ENCODE data around the gene PRAC1. TPM values are rescaled to one million over a fixed set of nuclear protein-coding genes. Genes with fewer than 3 reads are reported as not detected.

PRAC1 gene
- total RNA-seq (2022; extraction: Qiagen RNA extraction) = not detected in 5 replicates

GRCh38 chr17:48722201-48722907 lies at the start of gene PRAC1:
TSS of gene PRAC1 (minus strand) at chr17:48722518. CDS start at chr17:48722392, 126 bp downstream.

GRCh38 chr17:48728232-48729231 lies 6.2 kb upstream of the PRAC1 start, which contains the start of gene HOXB13:
TSS of gene HOXB13 (minus strand) at chr17:48728750. CDS start at chr17:48728593, 157 bp downstream.

GRCh38 chr17:48722915-48723422 lies 651 bp upstream of the PRAC1 start, which contains the start of gene PRAC2:
TSS of gene PRAC2 (plus strand) at chr17:48723185. CDS start at chr17:48724411, 1,226 bp downstream.

Other genes starting within 250 kb of the PRAC1 start
- gene HOXB1, start 191.5 kb downstream of the PRAC1 start, total RNA-seq (2022; extraction: Qiagen RNA extraction) = not detected in 5 replicates
- 0.51 to 0.76 TPM (median 0.55 TPM) in 5 replicates for gene HOXB2, start 177.4 kb downstream of the PRAC1 start, total RNA-seq (2022; extraction: Qiagen RNA extraction)
- gene HOXB4, start 144.2 kb downstream of the PRAC1 start, total RNA-seq (2022; extraction: Qiagen RNA extraction) = 0.03 to 0.20 TPM (median 0.13 TPM) in 5 replicates
- gene HOXB3, start 132.3 kb downstream of the PRAC1 start, total RNA-seq (2022; extraction: Qiagen RNA extraction) = 4.6 to 6.8 TPM (median 5.7 TPM) in 5 replicates
- gene HOXB5, start 128.7 kb downstream of the PRAC1 start, total RNA-seq (2022; extraction: Qiagen RNA extraction) = 1.5 to 2.9 TPM (median 2.6 TPM) in 5 replicates
- gene HOXB6, start 117.5 kb downstream of the PRAC1 start, total RNA-seq (2022; extraction: Qiagen RNA extraction) = 4.2 to 6.5 TPM (median 6.2 TPM) in 5 replicates
- gene HOXB7, start 111.5 kb downstream of the PRAC1 start, total RNA-seq (2022; extraction: Qiagen RNA extraction) = 32.6 to 36.9 TPM (median 33.6 TPM) in 5 replicates
- 6.4 to 9.9 TPM (median 9.2 TPM) in 5 replicates for gene HOXB8, start 107.2 kb downstream of the PRAC1 start, total RNA-seq (2022; extraction: Qiagen RNA extraction)
- gene HOXB9, start 96.2 kb downstream of the PRAC1 start, total RNA-seq (2022; extraction: Qiagen RNA extraction) = 7.5 to 8.7 TPM (median 7.8 TPM) in 5 replicates
- not detected in 5 replicates for gene PRAC2, start 667 bp upstream of the PRAC1 start, total RNA-seq (2022; extraction: Qiagen RNA extraction)
- 2.1 to 2.6 TPM (median 2.4 TPM) in 5 replicates for gene HOXB13, start 6.2 kb upstream of the PRAC1 start, total RNA-seq (2022; extraction: Qiagen RNA extraction)
- 0.34 to 0.88 TPM (median 0.49 TPM) in 5 replicates for gene TTLL6, start 94.7 kb upstream of the PRAC1 start, total RNA-seq (2022; extraction: Qiagen RNA extraction)
- gene CALCOCO2, start 108.5 kb upstream of the PRAC1 start, total RNA-seq (2022; extraction: Qiagen RNA extraction) = 61.0 to 89.2 TPM (median 70.8 TPM) in 5 replicates
- gene ATP5MC1, start 170.3 kb upstream of the PRAC1 start, total RNA-seq (2022; extraction: Qiagen RNA extraction) = 490 to 706 TPM (median 580 TPM) in 5 replicates
- gene UBE2Z, start 185.9 kb upstream of the PRAC1 start, total RNA-seq (2022; extraction: Qiagen RNA extraction) = 117 to 131 TPM (median 124 TPM) in 5 replicates
- gene SNF8, start 222.3 kb upstream of the PRAC1 start, total RNA-seq (2022; extraction: Qiagen RNA extraction) = 287 to 322 TPM (median 302 TPM) in 5 replicates
- 2.8 to 6.2 TPM (median 4.6 TPM) in 5 replicates for gene GIP, start 246.1 kb upstream of the PRAC1 start, total RNA-seq (2022; extraction: Qiagen RNA extraction)